ENCODE results near the gene RGS11.

Gene RGS11

GRCh38 chr16:296276-296675 is 20.5 kb upstream of the RGS11 start:
- no peak for DNase-seq

- no peak for DNase-seq
Observed at GRCh38 chr16:293043-293775, 17.5 kb upstream of the RGS11 start.

GRCh38 chr16:291539-291938 is 15.8 kb upstream of the RGS11 start:
- no peak for DNase-seq

- DNase-seq: no peak
Observed at GRCh38 chr16:290681-291405, 15.1 kb upstream of the RGS11 start.

GRCh38 chr16:290015-290680 is 14.4 kb upstream of the RGS11 start:
- DNase-seq: no peak

GRCh38 chr16:289395-289997 is 13.8 kb upstream of the RGS11 start:
- no peak for DNase-seq

GRCh38 chr16:287981-288920 is 12.5 kb upstream of the RGS11 start:
- DNase-seq: no peak

GRCh38 chr16:287298-287811 is 11.6 kb upstream of the RGS11 start:
- DNase-seq: peak; percentile 81 to 87

GRCh38 chr16:286491-287297 is 10.9 kb upstream of the RGS11 start:
- no peak for DNase-seq

GRCh38 chr16:285146-286055 is 9.7 kb upstream of the RGS11 start:
- no peak for DNase-seq

GRCh38 chr16:284204-285120 is 8.7 kb upstream of the RGS11 start:
- DNase-seq: no peak

- DNase-seq: no peak
Observed at GRCh38 chr16:283033-283805, 7.5 kb upstream of the RGS11 start, which contains the start of gene PDIA2. TSS of gene PDIA2 (plus strand) at chr16:283164. CDS start at chr16:283170, 6 bp downstream.

GRCh38 chr16:282491-282890 is 6.7 kb upstream of the RGS11 start:
- DNase-seq: no peak

- no peak for DNase-seq
Observed at GRCh38 chr16:281660-282255, 6.0 kb upstream of the RGS11 start.

GRCh38 chr16:280991-281659 is 5.4 kb upstream of the RGS11 start:
- DNase-seq: no peak

GRCh38 chr16:280552-280951 is 4.8 kb upstream of the RGS11 start, which contains the start of gene ARHGDIG:
TSS of gene ARHGDIG (plus strand) at chr16:280591. CDS start at chr16:280681, 90 bp downstream.
- no peak for DNase-seq

GRCh38 chr16:280005-280460 is 4.3 kb upstream of the RGS11 start:
- no peak for DNase-seq
